PFSK-1 (cell line): ENCODE results near the gene RPTOR.

ENCODE experiments used
- FOXP2 ChIP-seq: optimal IDR thresholded peaks from 2 replicates; pipeline ENCODE3; 2011; ENCODE audit warnings: borderline replicate concordance, control low read depth, inconsistent platforms; ENCODE audit not compliant: insufficient read depth; ENCODE audit errors: extremely low read length, extremely low read depth
- POLR2AphosphoS5 ChIP-seq: IDR thresholded peaks from 2 replicates; pipeline ENCODE4 v1.6.1; 2012; ENCODE audit warnings: low read depth, mild to moderate bottlenecking, control low read depth, low read length, moderate library complexity
- SIN3A ChIP-seq: IDR thresholded peaks from 2 replicates; pipeline ENCODE4 v1.6.1; 2012; ENCODE audit warnings: mild to moderate bottlenecking, low read length, moderate library complexity, borderline replicate concordance; ENCODE audit not compliant: insufficient read depth
- TAF1 ChIP-seq: IDR thresholded peaks from 2 replicates; pipeline ENCODE4 v1.6.1; 2012; ENCODE audit warnings: low read length, control low read depth, borderline replicate concordance; ENCODE audit not compliant: insufficient read depth
- TF ChIP-seq, protein P1 (sequence below), 2 experiments: IDR thresholded peaks; 2 replicates each; pipeline versions ENCODE4 v1.6.1 to v1.8.0; 2011 to 2012; ENCODE audit warnings: low read depth in 2 of 2, low read length in 2 of 2, control low read depth in 1 of 2, inconsistent platforms in 1 of 2, mild to moderate bottlenecking in 1 of 2, moderate library complexity in 1 of 2; ENCODE audit not compliant: insufficient read depth in 1 of 2

The RPTOR gene

GRCh38 chr17:80650751-80651518 lies 106.3 kb downstream of the RPTOR start:
- TF ChIP-seq TAF1 (no peak), POLR2AphosphoS5 (no peak), FOXP2 (no peak), SIN3A (no peak)
- TF ChIP-seq, protein P1, sequence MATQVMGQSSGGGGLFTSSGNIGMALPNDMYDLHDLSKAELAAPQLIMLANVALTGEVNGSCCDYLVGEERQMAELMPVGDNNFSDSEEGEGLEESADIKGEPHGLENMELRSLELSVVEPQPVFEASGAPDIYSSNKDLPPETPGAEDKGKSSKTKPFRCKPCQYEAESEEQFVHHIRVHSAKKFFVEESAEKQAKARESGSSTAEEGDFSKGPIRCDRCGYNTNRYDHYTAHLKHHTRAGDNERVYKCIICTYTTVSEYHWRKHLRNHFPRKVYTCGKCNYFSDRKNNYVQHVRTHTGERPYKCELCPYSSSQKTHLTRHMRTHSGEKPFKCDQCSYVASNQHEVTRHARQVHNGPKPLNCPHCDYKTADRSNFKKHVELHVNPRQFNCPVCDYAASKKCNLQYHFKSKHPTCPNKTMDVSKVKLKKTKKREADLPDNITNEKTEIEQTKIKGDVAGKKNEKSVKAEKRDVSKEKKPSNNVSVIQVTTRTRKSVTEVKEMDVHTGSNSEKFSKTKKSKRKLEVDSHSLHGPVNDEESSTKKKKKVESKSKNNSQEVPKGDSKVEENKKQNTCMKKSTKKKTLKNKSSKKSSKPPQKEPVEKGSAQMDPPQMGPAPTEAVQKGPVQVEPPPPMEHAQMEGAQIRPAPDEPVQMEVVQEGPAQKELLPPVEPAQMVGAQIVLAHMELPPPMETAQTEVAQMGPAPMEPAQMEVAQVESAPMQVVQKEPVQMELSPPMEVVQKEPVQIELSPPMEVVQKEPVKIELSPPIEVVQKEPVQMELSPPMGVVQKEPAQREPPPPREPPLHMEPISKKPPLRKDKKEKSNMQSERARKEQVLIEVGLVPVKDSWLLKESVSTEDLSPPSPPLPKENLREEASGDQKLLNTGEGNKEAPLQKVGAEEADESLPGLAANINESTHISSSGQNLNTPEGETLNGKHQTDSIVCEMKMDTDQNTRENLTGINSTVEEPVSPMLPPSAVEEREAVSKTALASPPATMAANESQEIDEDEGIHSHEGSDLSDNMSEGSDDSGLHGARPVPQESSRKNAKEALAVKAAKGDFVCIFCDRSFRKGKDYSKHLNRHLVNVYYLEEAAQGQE (IDR thresholded peaks at IDR 0.05; ENCODE audit: insufficient read depth in 1 of 2, low read depth in 2 of 2, low read length in 2 of 2) = no peak

- TF ChIP-seq FOXP2 (no peak), SIN3A (no peak), POLR2AphosphoS5 (no peak)
Measured at GRCh38 chr17:80652756-80653330, 108.2 kb downstream of the RPTOR start.

GRCh38 chr17:80653856-80654255 lies 109.2 kb downstream of the RPTOR start:
- TF ChIP-seq, protein P1 (IDR thresholded peaks at IDR 0.05; ENCODE audit: insufficient read depth in 1 of 2, low read depth in 2 of 2, low read length in 2 of 2) = no peak

DNA sequence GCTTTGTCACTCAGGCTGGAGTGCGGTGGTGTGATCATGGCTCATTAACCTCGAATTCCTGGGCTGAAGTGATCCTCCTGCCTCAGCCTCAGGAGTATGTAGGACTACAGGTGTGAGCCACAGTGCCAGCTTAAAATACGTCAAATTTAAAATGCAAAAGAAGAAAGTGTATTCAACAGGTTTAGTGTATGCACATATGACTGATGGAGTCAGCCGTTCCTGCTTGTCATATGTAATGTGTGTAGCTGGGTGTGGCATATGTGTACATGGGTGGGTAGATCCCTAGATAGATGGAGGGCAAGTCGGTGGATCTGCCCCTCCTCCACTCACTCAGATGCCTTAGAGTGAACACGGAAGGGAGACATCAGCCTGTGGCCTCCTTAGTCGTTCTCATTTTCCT lies 111.0 kb downstream of the RPTOR start:
- TF ChIP-seq, protein P1 (IDR thresholded peaks at IDR 0.05; ENCODE audit: insufficient read depth in 1 of 2, low read depth in 2 of 2, low read length in 2 of 2) = no peak
- TF ChIP-seq FOXP2 (no peak), POLR2AphosphoS5 (no peak), SIN3A (no peak), TAF1 (no peak)

- TF ChIP-seq TAF1 (no peak), FOXP2 (no peak), SIN3A (no peak), POLR2AphosphoS5 (no peak)
- TF ChIP-seq, protein P1 (IDR thresholded peaks at IDR 0.05; ENCODE audit: insufficient read depth in 1 of 2, low read depth in 2 of 2, low read length in 2 of 2) = no peak
Measured at GRCh38 chr17:80656590-80656989, 112.0 kb downstream of the RPTOR start.
